ENCODE data around the gene GALNT1. TPM values are rescaled to one million over a fixed set of nuclear protein-coding genes. Genes with fewer than 3 reads are reported as not detected.

Gene GALNT1
- total RNA-seq, 1 experiment from 2014 or later, result 105 TPM

DNA sequence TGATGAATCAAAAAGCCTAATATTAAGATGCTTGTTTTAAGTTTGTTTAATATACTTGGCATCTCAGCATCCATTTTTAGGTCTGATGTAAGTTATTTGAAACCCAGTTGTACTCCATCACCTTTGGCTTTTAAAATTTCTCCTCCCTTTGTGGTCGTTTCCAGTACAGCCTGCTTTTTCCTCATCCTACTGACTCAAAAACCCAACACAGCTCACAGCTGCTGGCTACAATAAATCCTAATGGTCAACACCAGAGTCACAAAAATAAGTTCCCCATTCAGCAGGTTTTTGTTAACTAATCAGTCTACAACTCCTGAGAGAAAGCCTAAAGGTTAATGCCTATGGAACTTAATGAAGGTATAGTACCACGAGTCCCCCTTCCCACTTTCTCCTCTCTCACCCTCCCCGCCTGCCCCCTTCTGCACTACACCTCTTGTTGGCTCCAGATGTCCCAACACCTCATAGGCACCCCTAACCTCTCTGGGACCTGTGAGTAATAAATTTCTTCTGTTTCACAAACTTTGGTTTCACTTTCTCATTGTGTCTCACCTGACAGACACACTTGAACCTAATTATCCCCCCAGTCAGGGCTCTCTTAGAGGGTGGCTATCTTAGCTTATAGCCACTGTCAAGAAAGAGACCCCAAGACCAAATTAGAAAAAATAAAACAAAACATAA, 148.6 kb downstream of the GALNT1 start:
- Mint-ChIP-seq H3K27me3 (ENCODE audit: unreplicated experiment) (no peaks in the 10 kb centered on the region), H3K27ac (ENCODE audit: unreplicated experiment) (peak overlapping the region; percentile 55), H3K36me3 (ENCODE audit: insufficient read depth, unreplicated experiment) (peaks cover 4% of the 10 kb centered on the region), H3K9me3 (ENCODE audit: low read depth, unreplicated experiment) (peaks cover 2% of the 10 kb centered on the region), H3K4me1 (ENCODE audit: low read depth, unreplicated experiment) (peaks cover 32% of the 10 kb centered on the region), H3K4me3 (ENCODE audit: low read depth, unreplicated experiment) (peak overlapping the region; percentile 66)
- CTCF ChIA-PET, result interaction anchor here (0.7 kb wide), 2 partner anchors 150 to 344 kb away, joined by 3 read pairs; no protein-coding TSS in a partner anchor
- TF ChIP-seq, protein P1, sequence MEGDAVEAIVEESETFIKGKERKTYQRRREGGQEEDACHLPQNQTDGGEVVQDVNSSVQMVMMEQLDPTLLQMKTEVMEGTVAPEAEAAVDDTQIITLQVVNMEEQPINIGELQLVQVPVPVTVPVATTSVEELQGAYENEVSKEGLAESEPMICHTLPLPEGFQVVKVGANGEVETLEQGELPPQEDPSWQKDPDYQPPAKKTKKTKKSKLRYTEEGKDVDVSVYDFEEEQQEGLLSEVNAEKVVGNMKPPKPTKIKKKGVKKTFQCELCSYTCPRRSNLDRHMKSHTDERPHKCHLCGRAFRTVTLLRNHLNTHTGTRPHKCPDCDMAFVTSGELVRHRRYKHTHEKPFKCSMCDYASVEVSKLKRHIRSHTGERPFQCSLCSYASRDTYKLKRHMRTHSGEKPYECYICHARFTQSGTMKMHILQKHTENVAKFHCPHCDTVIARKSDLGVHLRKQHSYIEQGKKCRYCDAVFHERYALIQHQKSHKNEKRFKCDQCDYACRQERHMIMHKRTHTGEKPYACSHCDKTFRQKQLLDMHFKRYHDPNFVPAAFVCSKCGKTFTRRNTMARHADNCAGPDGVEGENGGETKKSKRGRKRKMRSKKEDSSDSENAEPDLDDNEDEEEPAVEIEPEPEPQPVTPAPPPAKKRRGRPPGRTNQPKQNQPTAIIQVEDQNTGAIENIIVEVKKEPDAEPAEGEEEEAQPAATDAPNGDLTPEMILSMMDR (IDR thresholded peaks at IDR 0.05; ENCODE audit: unreplicated experiment), result no peak
- no peak for DNase-seq
- intact Hi-C loops (cut with micrococcal nuclease; ENCODE audit: unreplicated experiment), result no loop called here
- no TSS peak for BruUV-seq (replicated peaks)

DNA sequence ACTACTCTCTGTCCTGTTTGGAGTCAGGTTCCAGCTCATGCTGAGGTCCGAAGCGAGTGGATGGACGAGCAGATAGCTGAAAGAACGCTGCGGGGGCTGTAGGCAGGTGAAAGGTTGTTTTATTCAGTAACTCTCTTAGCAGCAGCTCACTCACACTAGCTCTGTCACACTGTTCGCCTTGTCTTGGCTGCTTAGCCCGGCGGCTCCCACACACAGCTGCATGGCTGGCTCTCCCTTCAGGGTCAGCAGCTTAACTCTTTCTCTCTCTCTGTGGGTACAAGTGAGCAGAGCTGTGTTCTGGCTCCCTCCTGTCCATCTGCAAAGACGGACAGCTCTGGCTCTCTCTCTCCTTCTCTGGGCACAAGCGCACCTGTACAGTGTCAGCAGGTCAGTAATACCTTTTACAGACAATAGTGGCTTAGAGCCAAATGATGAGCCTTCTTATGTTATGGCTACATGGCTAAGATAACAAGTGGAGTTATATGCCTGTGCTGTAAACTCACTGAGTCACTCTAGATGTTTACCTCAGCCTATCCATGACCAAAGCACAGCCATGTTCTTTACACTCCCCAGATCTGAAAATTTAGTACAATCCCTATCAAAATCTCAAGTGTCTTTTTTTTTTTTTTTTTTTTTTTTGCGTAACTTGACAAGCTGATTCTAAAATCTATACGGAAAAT, 149.3 kb downstream of the GALNT1 start:
- no peaks in the 10 kb centered on the region for H3K27me3 Mint-ChIP-seq (ENCODE audit: unreplicated experiment)
- CTCF ChIA-PET, result interaction anchor here (0.6 to 0.7 kb wide), 5 partner anchors 151 to 344 kb away, joined by 3 to 10 read pairs (median 4); no protein-coding TSS in a partner anchor
- peaks cover 32% of the 10 kb centered on the region for H3K4me1 Mint-ChIP-seq (ENCODE audit: low read depth, unreplicated experiment)
- intact Hi-C loops (cut with micrococcal nuclease; ENCODE audit: unreplicated experiment), result no loop called here
- peaks cover 4% of the 10 kb centered on the region for H3K36me3 Mint-ChIP-seq (ENCODE audit: insufficient read depth, unreplicated experiment)
- H3K4me3 Mint-ChIP-seq (ENCODE audit: low read depth, unreplicated experiment), result peak overlapping the region; percentile 66
- BruUV-seq (replicated peaks), result no TSS peak
- peak overlapping the region; percentile 55 for H3K27ac Mint-ChIP-seq (ENCODE audit: unreplicated experiment)
- TF ChIP-seq, protein P1 (IDR thresholded peaks at IDR 0.05; ENCODE audit: unreplicated experiment), result no peak
- peaks cover 2% of the 10 kb centered on the region for H3K9me3 Mint-ChIP-seq (ENCODE audit: low read depth, unreplicated experiment)
- DNase-seq, result peak; percentile 23

DNA sequence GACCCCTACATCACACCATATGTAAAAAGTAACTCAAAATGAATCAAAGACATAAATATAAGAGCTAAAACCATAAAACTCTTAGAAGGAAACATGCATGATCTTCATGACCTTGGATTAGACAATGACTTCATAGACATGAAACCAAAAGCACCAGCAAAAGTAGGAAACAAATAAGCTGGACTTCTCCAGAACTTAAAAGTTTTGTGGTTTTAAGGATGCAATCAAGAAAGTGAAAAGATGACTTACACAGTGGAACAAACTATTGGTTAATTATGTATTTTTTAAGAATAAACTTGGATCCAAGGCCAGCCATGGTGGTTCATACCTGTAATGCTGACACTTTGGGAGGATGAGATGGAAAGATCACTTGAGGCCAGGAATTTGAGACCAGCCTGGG, 150.2 kb downstream of the GALNT1 start:
- no peaks in the 10 kb centered on the region for H3K9me3 Mint-ChIP-seq (ENCODE audit: low read depth, unreplicated experiment)
- CTCF ChIA-PET, result interaction anchor here (0.6 to 0.7 kb wide), 2 partner anchors 173 to 177 kb away, joined by 4 to 6 read pairs; no protein-coding TSS in a partner anchor
- peaks cover 32% of the 10 kb centered on the region for H3K4me1 Mint-ChIP-seq (ENCODE audit: low read depth, unreplicated experiment)
- no peaks in the 10 kb centered on the region for H3K27me3 Mint-ChIP-seq (ENCODE audit: unreplicated experiment)
- intact Hi-C loops (cut with micrococcal nuclease; ENCODE audit: unreplicated experiment), result no loop called here
- TF ChIP-seq, protein P1 (IDR thresholded peaks at IDR 0.05; ENCODE audit: unreplicated experiment), result no peak
- no peak overlapping the region for H3K4me3 Mint-ChIP-seq (ENCODE audit: low read depth, unreplicated experiment)
- no peak overlapping the region for H3K27ac Mint-ChIP-seq (ENCODE audit: unreplicated experiment)
- no peak for DNase-seq
- no TSS peak for BruUV-seq (replicated peaks)
- peaks cover 4% of the 10 kb centered on the region for H3K36me3 Mint-ChIP-seq (ENCODE audit: insufficient read depth, unreplicated experiment)

DNA sequence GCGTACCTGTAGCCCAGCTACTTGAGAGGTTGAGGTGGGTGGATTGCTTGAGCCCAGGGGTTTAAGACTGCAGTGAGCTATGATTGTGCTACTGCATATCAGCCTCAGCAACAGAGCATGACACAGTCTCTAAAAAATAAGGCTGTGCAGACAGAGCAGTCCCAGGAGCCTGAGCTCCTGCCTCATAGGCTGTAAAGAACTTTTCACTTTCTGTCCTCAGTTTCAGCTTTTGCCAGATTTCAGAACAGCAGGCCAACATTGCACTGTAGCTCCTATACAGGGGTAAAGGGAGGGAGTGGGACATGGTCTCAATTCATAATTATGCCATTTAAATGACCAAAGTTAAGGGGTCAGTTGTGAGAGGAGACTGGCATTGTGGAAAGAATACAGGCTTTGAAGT, 150.6 kb downstream of the GALNT1 start:
- CTCF ChIA-PET, result no interaction called here
- Mint-ChIP-seq H3K4me3 (ENCODE audit: low read depth, unreplicated experiment) (no peak overlapping the region), H3K9me3 (ENCODE audit: low read depth, unreplicated experiment) (no peaks in the 10 kb centered on the region), H3K27me3 (ENCODE audit: unreplicated experiment) (no peaks in the 10 kb centered on the region), H3K27ac (ENCODE audit: unreplicated experiment) (no peak overlapping the region), H3K4me1 (ENCODE audit: low read depth, unreplicated experiment) (peaks cover 32% of the 10 kb centered on the region), H3K36me3 (ENCODE audit: insufficient read depth, unreplicated experiment) (peaks cover 4% of the 10 kb centered on the region)
- no peak for DNase-seq
- intact Hi-C loops (cut with micrococcal nuclease; ENCODE audit: unreplicated experiment), result no loop called here
- TF ChIP-seq, protein P1 (IDR thresholded peaks at IDR 0.05; ENCODE audit: unreplicated experiment), result no peak
- BruUV-seq (replicated peaks), result no TSS peak
